Heart right ventricle (tissue), 16 donors: Measurements from ENCODE around the gene PPP6R1. TPM values are rescaled to one million over a fixed set of nuclear protein-coding genes. Genes with fewer than 3 reads are reported as not detected.

Experiments
- ATAC-seq, 8 donors: fragments of 200-7000 bp; cut with Tn5 transposase; one replicate each; pipeline ENCODE4 v1.9.1; 2020; ENCODE audit warnings: mild to moderate bottlenecking in 8 of 8, moderate library complexity in 8 of 8, moderate number of reproducible peaks in 1 of 8
- DNase-seq, 2 donors: peaks; one replicate each; pipeline ENCODE4 v3.0.0-alpha.2; 2020
- H3K27ac ChIP-seq, 10 donors: fragments of 200-600 bp; sonication (generic) in 2 of 10; one replicate each; pipeline versions ENCODE4 v1.5.0 to v1.8.0; 2020 to 2022; ENCODE audit warnings: mild to moderate bottlenecking in 3 of 10
- H3K27me3 ChIP-seq, 7 donors: fragments of 200-600 bp; one replicate each; pipeline ENCODE4 v1.8.0; 2021 to 2022; ENCODE audit warnings: mild to moderate bottlenecking in 2 of 7
- H3K36me3 ChIP-seq, 9 donors: fragments of 200-600 bp; sonication (generic) in 1 of 9; one replicate each; pipeline versions ENCODE4 v1.5.0 to v1.8.0; 2020 to 2022; ENCODE audit warnings: mild to moderate bottlenecking in 2 of 9
- H3K4me1 ChIP-seq, 9 donors: fragments of 200-600 bp; sonication (generic) in 1 of 9; one replicate each; pipeline versions ENCODE4 v1.5.0 to v1.8.0; 2020 to 2022; ENCODE audit warnings: mild to moderate bottlenecking in 4 of 9
- H3K4me3 ChIP-seq, 10 donors: fragments of 200-600 bp; sonication (generic) in 2 of 10; one replicate each; pipeline versions ENCODE4 v1.5.0 to v1.8.0; 2020 to 2022; ENCODE audit warnings: mild to moderate bottlenecking in 7 of 10, moderate library complexity in 2 of 10
- H3K9me3 ChIP-seq, 11 donors: fragments of 200-600 bp in 10 of 11; sonication (generic) in 2 of 11; one replicate each; pipeline versions ENCODE4 v1.5.0 to v1.8.0; 2013 to 2022; ENCODE audit warnings: mild to moderate bottlenecking in 2 of 11, control low read depth in 1 of 11, moderate library complexity in 1 of 11
- WGBS, 2 donors: extraction: QIAGEN DNeasy Blood & Tissue Kit; methylation state at CpG; one replicate each; pipeline ENCODE4 v1.1.7; 2013; ENCODE audit warnings: inconsistent platforms in 1 of 2; 5-methylcytosine and 5-hydroxymethylcytosine counted together
- intact Hi-C, 10 donors: fragments of 100-400 bp; cut with DNase I; formaldehyde crosslinking; loops; one replicate each; pipeline versions ENCODE4 v1.11.1 to v1.14.2; 2022
- polyA plus RNA-seq, 2 donors: library from polyadenylated mRNA; stranded (reverse); fragments of 200-250 nt; gene quantifications; one replicate each; pipeline ENCODE4 v1.2.3, GENCODE V29; 2013
- total RNA-seq, 10 donors: library from RNA; stranded (reverse); fragmentation: NEBNext Ultra II Directional in 3 of 10; extraction: Animal tissue kit (Norgen Biotek cat#: 25700) in 3 of 10; gene quantifications; one replicate each; pipeline versions ENCODE4 v1.2.1 to v1.2.4, GENCODE V29; 2021 to 2023
- TF ChIP-seq, protein P1 (sequence below), 9 donors: fragments of 200-600 bp; sonication (generic) in 2 of 9; IDR thresholded peaks; one replicate each; pipeline versions ENCODE4 v1.5.0 to v1.8.0; 2021 to 2022; ENCODE audit warnings: antibody characterized with exemption in 9 of 9, mild to moderate bottlenecking in 5 of 9, moderate library complexity in 1 of 9
- donor health status: Arrhythmogenic right ventricular cardiomyopathy.
- donor health status: ischemic (EF 13 %, LVEDD 7.1; RV severe dilation, severe dysfunction).
- donor health status: healthy with polysubstance abuse.
- donor health status: DM: no; HTN: yes; CAD: no.
- donor health status: DM: no; HTN: no; CAD: no.
- donor health status: ischemic (EF 25% LVEDD 6.9; RV normal size, moderate dysfunction).
- donor health status: ischemic (EF 25% LVEDD 5.7; RV mildly dilated, moderate dysfunction).
- donor health status: healthy.
- donor health status: DM: yes; HTN: yes; CAD: no.
- donor health status: Ischemic cardiomyopathy.
- donor health status: ischemic (EF 35%, LVEDD 5.7; RV mildly dilated, moderate dysfunction).
- donor health status: nonischemic (EF 11% LVEDD 7.7; RV severe dilation, severe dysfunction).
- donor health status: DM: yes; HTN: yes; CAD: no.
- donor health status: PGD.
- donor health status: ischemic (EF 29% LVEDD 5.4; RV normal size, mild dysfunction).
- donor health status: nonischemic (EF 23%, LVEDD 6.1; RV moderate dilation, normal function).

The PPP6R1 gene
- total and polyA plus RNA-seq, 12 donors: 31.1 to 51.3 (median 38.7) TPM

DNA sequence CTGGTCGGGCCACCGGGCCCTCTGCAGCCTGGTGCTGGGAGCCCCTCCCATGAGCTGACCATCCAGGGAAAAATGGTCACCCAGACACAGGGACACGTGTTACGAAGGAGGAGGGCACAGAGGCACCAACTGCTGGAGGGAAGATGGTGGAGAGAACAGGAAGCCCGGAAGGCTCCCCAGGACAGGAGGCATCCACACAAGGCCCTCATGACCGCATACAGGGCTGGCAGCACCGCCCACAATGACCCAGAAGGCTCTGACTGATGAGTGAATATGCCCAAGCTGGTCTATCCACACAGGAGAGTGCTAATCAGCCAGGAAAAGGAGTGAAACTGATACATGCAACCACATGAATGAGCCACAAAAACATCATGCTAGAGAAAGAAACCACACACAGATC lies 16.3 kb downstream of the PPP6R1 start:
- Histone ChIP-seq H3K4me3 (no peak overlapping the region), H3K4me1 (peaks cover 0 to 8% (median 5%) of the 10 kb centered on the region in 9 donors), H3K27ac (no peak overlapping the region), H3K36me3 (peaks cover 18 to 96% (median 67%) of the 10 kb centered on the region in 9 donors), H3K27me3 (no peaks in the 10 kb centered on the region), H3K9me3 (no peaks in the 10 kb centered on the region)
- TF ChIP-seq, protein P1, sequence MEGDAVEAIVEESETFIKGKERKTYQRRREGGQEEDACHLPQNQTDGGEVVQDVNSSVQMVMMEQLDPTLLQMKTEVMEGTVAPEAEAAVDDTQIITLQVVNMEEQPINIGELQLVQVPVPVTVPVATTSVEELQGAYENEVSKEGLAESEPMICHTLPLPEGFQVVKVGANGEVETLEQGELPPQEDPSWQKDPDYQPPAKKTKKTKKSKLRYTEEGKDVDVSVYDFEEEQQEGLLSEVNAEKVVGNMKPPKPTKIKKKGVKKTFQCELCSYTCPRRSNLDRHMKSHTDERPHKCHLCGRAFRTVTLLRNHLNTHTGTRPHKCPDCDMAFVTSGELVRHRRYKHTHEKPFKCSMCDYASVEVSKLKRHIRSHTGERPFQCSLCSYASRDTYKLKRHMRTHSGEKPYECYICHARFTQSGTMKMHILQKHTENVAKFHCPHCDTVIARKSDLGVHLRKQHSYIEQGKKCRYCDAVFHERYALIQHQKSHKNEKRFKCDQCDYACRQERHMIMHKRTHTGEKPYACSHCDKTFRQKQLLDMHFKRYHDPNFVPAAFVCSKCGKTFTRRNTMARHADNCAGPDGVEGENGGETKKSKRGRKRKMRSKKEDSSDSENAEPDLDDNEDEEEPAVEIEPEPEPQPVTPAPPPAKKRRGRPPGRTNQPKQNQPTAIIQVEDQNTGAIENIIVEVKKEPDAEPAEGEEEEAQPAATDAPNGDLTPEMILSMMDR (IDR thresholded peaks at IDR 0.05): no peak
- ATAC-seq: no peak
- DNase-seq: no peak
- intact Hi-C loops: no loop called here
- 71 to 79% methylated on average over 7 of the region's 7 CpGs for whole genome bisulfite sequencing, 2 donors

DNA sequence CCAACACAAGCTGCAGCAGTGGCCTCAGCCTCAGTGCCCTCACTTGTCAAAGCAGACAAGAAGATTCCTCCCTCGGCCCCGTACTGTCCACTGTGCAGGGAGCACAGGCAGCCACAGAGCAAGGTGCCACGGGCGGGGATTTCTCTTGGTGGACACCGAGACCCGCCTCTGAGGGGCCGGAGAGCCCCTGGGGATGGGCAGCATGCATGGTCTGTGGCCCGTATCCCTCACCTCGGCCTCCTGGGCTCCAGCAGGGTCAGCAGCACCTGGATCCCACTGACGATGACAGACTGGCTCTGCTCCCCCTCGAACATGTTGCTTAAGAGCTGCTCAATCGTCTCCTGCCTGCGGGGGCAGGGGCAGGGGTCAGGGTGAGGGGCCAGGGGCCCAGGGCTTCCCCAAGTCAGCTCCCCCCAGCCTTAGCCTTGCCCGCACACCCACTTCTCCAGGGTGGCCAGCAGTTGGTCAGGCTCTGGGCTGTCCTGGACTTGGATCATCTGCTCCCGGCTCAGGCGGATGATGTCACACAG lies 16.8 kb downstream of the PPP6R1 start:
- ATAC-seq (peak in 1 of 8 donors; percentile 29), DNase-seq (no peak)
- Histone ChIP-seq H3K4me1 (peaks cover 0 to 3% (median under 1%) of the 10 kb centered on the region in 9 donors), H3K4me3 (no peak overlapping the region), H3K27ac (no peak overlapping the region), H3K9me3 (no peaks in the 10 kb centered on the region), H3K36me3 (peaks cover 18 to 99% (median 73%) of the 10 kb centered on the region in 9 donors), H3K27me3 (no peaks in the 10 kb centered on the region)
- TF ChIP-seq, protein P1 (IDR thresholded peaks at IDR 0.05): no peak
- intact Hi-C loops: no loop called here
- WGBS, 2 donors: 91% methylated on average over 16 of the region's 16 CpGs

DNA sequence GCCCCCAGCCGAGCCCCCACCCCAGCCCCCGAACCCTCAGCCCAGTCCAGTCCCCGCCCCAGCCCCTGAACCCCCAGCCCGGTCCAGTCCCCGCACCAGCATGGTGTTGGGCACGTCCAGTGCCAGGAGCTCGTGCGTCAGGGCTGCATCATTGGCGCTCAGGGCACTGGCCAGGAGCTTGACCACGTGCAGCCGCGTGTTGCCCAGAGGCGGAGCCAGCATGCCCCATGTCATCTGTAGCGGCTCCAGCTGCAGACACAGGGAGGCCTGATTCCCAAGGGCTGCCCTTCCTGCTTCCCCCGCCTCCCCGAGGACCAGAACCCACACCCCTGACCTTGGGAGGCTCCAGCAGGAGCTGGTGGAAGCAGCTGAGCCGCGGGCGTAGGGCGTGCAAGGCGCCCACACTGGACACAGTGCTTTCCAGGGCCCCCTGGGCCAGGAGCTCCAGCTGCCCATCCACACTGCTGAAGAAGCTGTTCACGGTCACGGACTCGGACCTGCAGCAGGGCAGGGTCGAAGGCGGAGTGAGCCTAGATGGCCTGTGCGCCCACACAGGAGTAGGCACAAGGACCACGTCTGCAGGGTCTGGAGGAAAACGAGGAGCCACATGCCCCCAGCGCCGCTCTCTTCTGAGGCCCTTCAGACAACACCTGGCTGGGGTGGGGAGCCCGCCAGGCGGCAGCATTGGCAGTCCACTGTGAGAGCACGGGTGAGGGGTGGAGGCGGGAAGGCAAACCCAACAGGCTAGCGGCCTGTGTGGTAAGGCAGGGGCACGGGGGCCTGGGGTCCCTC lies 17.5 kb downstream of the PPP6R1 start:
- ATAC-seq (no peak), DNase-seq (no peak)
- Histone ChIP-seq H3K4me3 (no peak overlapping the region), H3K9me3 (no peaks in the 10 kb centered on the region), H3K27ac (no peak overlapping the region), H3K36me3 (peaks cover 23 to 99% (median 79%) of the 10 kb centered on the region in 9 donors), H3K4me1 (no peaks in the 10 kb centered on the region), H3K27me3 (no peaks in the 10 kb centered on the region)
- TF ChIP-seq, protein P1 (IDR thresholded peaks at IDR 0.05): no peak
- 90 to 93% methylated on average over 34 to 37 of the region's 37 CpGs for WGBS, 2 donors
- intact Hi-C loops: no loop called here

- Histone ChIP-seq H3K27ac (no peak overlapping the region), H3K4me1 (no peaks in the 10 kb centered on the region)
- 92 to 96% methylated on average over 6 of the region's 6 CpGs for WGBS, 2 donors
Observed at GRCh38 chr19:55240713-55241020, 18.1 kb downstream of the PPP6R1 start.

More at GRCh38 chr19:55240713-55241020, 18.1 kb downstream of the PPP6R1 start:
- DNase-seq: no peak
- no peak for ATAC-seq
- TF ChIP-seq, protein P1 (IDR thresholded peaks at IDR 0.05): no peak
- no peaks in the 10 kb centered on the region for H3K27me3 ChIP-seq
- no peak overlapping the region for H3K4me3 ChIP-seq
- H3K36me3 ChIP-seq: peaks cover 23 to 99% (median 86%) of the 10 kb centered on the region in 9 donors
- intact Hi-C loops: no loop called here
- H3K9me3 ChIP-seq: no peaks in the 10 kb centered on the region
